GM18505 (cell line): ENCODE measurements around the gene PSMB11.

Experiments
- ATAC-seq: cut with Tn5 transposase; IDR thresholded peaks from one replicate; pipeline ENCODE4 v1.9.1; 2021; ENCODE audit not compliant: unreplicated experiment
- POLR2A ChIP-seq: IDR thresholded peaks from 4 replicates; pipeline ENCODE4 v1.6.1; 2011; ENCODE audit warnings: borderline replicate concordance; ENCODE audit not compliant: insufficient read depth, insufficient read length; ENCODE audit errors: extremely low read depth

PSMB11 gene

DNA sequence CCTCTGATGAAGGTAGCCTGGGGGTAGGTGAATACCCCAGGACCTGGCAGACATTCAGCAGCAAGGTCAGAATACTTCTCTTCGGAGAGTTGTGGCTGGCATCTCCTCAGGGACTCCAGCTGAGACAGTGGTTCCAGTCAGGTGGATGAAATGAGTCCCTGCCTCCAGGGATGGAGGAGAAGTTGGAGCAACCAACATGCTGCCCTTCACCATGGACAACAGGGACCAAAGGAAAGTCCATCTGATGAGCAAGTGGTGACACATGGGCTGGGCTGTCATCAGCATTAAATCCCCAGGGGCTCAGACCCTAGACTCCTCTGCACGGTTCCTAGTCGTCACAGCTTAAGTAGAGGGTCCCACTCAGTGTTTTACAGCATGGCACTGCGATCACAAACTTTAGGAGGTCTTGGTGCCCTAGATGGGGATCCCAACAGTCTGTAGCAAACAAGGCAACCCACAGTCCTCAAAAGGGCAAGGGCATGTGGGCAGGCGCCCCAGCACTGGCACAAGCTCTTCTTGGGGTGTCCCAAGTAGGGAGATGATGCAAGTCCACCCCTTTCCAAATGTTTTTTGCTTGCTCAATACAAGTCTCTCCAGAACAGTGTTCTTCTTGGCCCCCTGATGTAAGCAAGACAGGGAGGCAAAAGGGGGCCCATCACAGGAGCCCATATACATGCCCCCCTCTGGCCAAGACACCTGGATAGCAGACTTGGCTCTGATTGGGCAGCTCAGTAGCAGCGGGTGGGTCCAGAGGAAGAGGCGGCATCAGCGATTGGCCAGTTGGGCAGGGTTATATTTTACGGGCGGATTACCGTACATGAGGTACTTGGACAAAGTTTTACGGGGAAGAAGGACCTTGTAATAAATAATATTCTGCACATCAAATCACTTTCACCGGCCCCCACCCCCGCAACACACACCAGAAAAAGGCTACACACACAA is 26.1 kb downstream of the PSMB11 start:
- no peak for TF ChIP-seq POLR2A
- no peak for ATAC-seq

DNA sequence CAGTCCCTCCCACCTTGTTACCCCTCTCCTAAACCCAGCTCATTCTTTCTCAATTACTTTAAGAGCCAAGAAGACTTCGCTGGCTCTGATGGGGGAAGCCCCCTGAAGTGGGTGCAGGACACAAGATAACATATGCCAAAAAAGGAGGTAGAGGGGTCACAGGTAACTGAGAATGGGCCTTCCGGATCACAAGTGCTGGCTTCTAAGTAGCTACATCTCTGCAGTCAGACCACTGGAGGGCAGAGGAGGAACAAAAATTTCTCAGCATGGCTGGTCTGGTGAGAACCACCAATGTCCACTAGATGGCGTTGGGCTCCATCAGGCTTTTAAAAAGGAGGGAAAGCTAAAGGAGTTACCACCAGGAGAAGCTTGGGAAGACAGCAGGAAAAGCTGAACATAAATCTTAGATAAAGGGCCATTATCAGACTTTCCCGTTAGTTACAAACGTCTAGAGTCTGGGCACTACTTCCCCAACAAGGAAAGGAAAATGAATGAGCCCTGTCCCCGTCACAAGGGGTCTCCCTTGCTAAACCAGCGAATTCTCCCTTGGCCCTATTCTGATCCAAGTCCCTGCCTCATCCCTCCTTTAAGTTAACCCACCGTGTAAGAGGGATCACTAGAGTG is 26.9 kb downstream of the PSMB11 start:
- TF ChIP-seq POLR2A: peak; percentile 11
- ATAC-seq: peak; percentile 72

DNA sequence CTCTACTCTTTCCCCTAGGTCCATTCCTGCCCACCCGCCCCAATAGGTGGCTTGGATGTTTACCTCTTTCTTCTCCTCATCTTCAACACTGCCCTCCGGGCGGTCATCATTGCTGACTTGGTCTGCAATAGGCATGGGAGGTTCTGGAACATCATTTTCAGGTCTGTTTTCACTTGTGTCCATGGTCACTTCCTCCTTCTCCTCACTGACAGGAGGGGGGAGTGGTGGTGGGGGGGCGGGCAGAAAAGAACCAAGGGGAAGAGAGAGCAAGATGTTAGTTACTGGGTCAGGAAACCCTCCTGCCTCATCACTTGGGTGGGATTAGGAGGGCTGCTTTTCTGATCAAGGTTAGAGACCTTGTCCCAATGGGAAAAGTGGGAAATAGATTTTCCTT is 27.4 kb downstream of the PSMB11 start:
- ATAC-seq: no peak
- TF ChIP-seq POLR2A: no peak

DNA sequence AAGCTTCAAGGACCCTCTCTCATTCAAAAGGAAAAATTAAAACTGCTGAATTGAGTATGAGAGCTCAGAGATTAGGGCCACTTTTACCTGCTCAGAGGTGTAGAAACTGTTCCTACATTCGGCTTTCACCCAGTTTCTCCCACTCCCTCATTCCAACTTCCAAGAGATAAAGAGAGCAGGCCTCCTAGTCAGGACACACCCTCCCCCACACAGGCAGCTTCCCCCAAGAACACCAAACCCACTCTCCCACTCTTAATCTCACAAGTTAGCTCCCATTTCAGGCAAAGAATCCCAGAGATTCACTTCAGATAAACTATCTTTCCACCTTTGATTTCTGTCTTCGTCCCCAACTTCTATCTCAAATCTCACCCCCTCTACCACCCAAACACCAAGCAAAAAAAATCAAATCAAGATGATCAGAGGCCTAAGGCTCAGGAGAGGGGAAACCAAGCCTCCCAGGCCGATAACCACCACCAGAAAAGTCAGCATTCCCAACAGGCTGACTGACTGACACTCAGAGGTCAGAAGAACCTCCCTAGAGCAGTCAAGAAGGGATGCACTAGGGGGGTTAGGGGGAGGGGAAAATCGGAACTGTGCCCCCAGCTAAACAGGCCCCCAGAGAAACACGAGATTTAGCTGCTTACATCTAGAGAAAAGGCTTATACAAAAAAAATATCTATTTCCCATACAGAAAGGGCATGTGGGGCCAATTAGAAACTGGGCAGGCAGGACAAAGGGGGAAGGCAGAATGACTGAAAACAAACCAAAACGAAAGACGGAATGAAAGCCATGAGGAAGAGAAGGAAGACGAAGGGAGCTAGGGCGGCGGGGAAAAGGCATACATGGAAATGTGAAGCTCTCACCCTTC is 28.5 kb downstream of the PSMB11 start:
- TF ChIP-seq POLR2A: no peak
- no peak for ATAC-seq

DNA sequence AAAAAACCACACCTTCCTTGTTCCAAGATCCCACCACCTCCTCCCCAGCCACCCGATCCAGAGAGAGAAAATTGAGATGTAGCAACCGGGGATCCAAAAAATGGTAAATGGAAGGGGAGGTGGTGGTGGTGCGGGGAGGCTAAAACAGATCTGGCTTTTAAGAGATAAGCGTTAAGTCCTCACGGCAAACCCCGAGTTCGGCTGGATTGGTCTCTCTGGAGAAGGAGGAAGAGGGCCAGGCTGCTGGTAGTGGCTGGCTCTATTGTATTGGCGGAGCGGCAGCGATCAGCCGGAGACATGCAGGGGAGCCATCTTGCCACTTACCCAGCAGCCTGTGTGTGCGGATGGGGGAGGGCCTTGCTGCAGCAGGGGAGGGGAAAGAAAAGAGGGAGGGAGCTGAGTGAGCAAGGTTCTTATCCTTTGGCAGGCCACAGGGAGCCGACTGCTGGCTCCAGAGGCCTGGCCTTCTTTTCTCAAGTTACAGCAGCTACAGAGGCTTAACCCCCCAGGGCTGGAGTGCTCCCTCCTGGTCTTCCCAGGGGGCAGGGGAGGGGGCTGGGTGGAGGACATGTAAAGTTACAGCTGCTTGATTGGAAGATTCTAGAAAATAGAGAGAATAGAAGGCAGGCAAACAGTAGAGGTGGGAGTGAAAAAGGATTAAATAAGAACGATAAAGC is 29.4 kb downstream of the PSMB11 start:
- ATAC-seq: no peak
- peak; percentile 83 for TF ChIP-seq POLR2A

DNA sequence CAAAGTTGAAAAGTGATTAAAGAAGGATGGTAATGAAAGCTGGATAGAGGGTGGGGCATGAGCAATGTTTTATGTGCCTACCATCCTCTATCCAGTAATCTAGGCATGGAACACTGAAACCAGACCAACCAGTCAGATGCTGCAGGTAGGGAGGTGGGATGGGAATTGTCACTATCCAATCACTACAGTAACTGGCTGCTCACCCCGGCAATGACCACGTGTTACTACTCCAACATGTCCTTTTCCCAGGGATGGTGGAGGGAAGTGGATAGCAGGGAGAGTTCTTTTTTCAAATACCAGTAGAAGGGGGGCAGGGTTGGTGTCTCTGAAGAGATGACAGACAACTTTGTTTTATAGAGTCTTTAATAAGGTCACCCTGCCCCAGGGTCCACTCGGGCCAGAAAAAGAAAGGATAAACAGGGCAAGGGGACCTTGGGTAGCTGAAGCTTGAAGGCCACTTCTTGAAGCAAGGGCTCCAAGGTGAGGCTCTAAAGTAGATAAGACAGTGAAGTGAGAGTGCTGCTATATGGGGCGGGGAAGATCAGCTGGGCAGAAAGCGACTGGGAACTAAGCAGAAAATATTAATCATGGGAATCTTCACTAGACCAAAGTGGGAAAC is 30.0 kb downstream of the PSMB11 start:
- TF ChIP-seq POLR2A: no peak

DNA sequence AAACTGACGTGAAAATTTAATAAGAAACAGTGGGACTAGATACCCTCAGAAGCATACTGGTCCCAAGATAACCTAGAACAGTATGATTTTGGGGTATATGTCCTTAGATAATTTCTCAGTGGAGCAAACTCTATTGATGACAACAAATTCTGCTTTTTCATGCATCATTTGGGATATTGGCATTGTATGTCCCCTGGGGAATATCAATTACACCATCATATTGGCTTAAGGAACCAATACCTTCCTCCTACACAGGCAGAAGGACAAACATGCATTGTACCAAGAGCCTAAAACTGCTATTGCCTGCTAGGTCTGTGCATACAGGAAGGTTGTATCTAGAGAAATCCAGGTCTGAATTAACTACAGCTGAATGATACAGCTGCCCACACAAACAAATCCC is 32.9 kb downstream of the PSMB11 start:
- ATAC-seq: no peak
- no peak for TF ChIP-seq POLR2A

More for the DNA sequence above, 30.0 kb downstream of the PSMB11 start:
- no peak for ATAC-seq

DNA sequence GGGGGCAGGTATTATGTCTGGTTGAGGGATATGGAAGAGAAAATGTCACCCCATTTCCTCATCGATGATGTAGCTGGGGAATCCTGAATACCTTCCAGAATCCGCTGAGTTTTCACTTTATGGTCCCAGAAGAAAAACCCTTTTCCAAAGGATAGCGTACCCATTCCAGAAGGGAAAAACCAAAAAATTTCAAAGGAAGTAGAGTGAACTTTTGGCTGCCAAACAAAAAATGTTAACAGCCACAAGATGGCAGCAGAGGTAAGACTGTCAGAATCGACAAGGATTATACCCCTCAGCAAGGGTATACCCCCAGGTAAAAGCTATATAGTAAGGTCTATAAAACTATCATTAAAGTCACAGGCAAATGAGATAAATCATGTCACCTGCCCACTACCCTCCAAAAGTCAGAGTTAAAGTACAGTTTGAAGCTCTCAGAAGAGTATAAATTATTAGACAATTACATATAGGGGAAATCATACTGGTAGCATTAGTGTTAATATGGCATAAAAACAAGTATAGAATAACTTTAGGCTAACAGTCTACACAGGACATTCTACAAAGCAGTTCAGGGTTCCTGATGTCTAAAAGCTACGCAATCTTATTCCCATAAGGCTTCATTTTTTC is 34.9 kb downstream of the PSMB11 start:
- no peak for ATAC-seq
- no peak for TF ChIP-seq POLR2A

DNA sequence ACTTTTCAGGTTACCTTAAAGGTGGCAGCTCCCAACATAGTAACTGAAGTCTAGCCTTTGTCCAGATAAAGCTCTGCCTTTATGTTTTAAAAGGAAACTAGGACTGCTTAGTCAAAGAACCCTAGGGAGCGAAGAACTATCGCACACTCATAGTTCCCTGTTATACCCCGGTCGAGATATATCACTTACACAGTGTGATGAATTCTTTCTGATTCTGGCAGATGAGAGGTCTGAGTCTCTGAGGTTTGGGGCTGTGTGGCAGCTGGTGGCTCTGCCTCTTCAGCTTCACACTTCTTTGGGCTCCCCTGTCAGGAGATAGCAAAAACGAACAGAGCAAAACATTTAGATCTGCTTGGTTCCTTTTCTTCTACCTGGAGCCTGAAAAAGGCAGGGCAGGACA is 36.0 kb downstream of the PSMB11 start:
- TF ChIP-seq POLR2A: no peak
- ATAC-seq: no peak

DNA sequence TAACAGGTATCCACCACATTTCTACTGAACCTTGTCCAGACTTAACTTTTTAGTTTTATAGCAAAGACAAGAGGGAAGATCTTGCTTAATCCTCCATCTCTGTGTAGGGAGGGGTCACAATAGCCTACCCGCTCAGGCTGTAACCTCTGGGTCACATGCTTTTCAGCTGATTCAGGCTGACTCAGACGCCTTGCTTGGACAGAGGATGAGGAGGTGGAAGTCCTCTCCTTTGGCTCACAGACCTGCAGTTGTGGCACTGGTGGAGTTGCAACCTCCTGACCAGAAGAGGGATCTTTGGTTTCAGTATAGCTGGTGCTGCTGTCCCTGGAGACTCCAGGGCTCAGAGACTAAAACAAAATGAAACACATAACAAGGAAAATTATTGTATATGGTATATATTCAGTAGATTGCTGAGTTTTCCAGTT is 36.7 kb downstream of the PSMB11 start:
- no peak for ATAC-seq

DNA sequence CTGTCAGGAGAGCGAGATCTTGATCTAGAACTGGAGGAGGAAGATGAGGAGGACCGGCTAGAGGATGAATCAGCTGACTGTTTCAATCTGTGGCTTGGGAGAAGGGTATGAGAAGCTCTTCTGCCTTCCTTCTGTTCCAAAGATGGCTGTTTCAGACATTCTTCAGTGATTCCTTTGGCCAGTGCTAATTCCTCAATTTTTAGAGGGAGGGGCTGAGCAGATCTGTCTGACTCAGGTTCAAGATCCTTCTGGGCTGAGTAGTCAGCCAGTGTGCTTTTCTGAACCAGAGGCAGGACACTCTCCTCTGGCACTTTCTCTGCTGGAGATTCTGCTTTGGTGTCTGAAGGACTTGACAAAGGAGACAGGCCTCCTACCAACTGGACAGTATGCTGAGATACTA is 37.7 kb downstream of the PSMB11 start:
- no peak for TF ChIP-seq POLR2A
- ATAC-seq: no peak

More for the DNA sequence above, 36.7 kb downstream of the PSMB11 start:
- no peak for TF ChIP-seq POLR2A

DNA sequence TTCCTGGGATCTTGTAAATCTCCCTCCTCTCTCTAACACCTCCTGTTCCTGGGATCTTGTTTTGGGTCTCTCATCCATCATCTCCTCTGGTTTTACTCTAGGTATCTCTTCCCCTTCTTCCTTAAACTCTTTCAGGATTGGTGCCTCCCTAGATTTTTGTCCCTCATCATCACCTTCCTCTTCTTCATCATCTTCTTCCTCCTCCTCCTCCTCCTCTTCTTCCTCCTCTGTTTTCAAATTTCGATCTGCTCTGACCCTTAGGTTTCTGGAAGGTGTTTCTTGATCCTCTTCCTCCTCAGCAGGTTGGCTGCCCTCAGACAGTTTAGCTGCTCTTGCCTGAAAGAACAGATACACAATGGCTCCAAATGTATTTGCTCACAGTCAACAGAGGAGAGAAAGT is 38.5 kb downstream of the PSMB11 start:
- ATAC-seq: no peak
- no peak for TF ChIP-seq POLR2A
